A673 (cell line): ENCODE data around the gene CCSAP. TPM values are rescaled to one million over a fixed set of nuclear protein-coding genes. Genes with fewer than 3 reads are reported as not detected.

Experiments used
- BruUV-seq: library from RNA; stranded (reverse); fragments of 400-500 nt; replicated peaks from 2 replicates; lab custom pipeline; 2021; lab: Mats Ljungman, UMichigan
- CTCF ChIA-PET: fragments of 300-600 bp; sonication (Branson Sonifier 250); formaldehyde crosslinking; loops from one replicate; lab custom pipeline; 2022; ENCODE audit warnings: antibody characterized with exemption; lab: Charles Lee
- POLR2A ChIA-PET: fragments of 300-600 bp; sonication (Branson Sonifier 250); formaldehyde crosslinking; loops from one replicate; lab custom pipeline; 2022; ENCODE audit warnings: antibody characterized with exemption; ENCODE audit not compliant: low non-redundant PET; lab: Charles Lee
- DNase-seq: peaks from one replicate; pipeline ENCODE4 v3.0.0-alpha.2; 2015; ENCODE audit warnings: low spot score
- H3K27ac ChIP-seq: fragments of 200-600 bp; sonication (generic); 2 replicates; pipeline ENCODE4 v1.5.1; 2016; ENCODE audit warnings: mixed run types, low read depth, mild to moderate bottlenecking, mixed read lengths, antibody characterized with exemption, low read length; ENCODE audit not compliant: poor library complexity, severe bottlenecking
- H3K27me3 ChIP-seq: fragments of 200-600 bp; sonication (generic); replicated peaks from 2 replicates; pipeline ENCODE4 v1.6.1; 2017; ENCODE audit warnings: mixed run types, low read depth, mild to moderate bottlenecking, mixed read lengths, antibody characterized with exemption, low read length; ENCODE audit not compliant: insufficient read depth, poor library complexity
- H3K36me3 ChIP-seq: fragments of 200-600 bp; sonication (generic); 2 replicates; pipeline ENCODE4 v1.6.1; 2016; ENCODE audit warnings: mixed run types, mild to moderate bottlenecking, mixed read lengths, antibody characterized with exemption, low read length; ENCODE audit not compliant: insufficient read depth, poor library complexity, severe bottlenecking
- H3K4me1 ChIP-seq: fragments of 200-600 bp; sonication (generic); 2 replicates; pipeline ENCODE4 v1.6.1; 2017; ENCODE audit warnings: mixed run types, mild to moderate bottlenecking, mixed read lengths, antibody characterized with exemption, low read length; ENCODE audit not compliant: insufficient read depth, poor library complexity, severe bottlenecking
- H3K4me3 ChIP-seq: fragments of 200-600 bp; sonication (generic); 2 replicates; pipeline ENCODE4 v1.5.1; 2016; ENCODE audit warnings: low read depth, mixed run types, mild to moderate bottlenecking, mixed read lengths, low read length; ENCODE audit not compliant: poor library complexity, severe bottlenecking
- H3K9me3 ChIP-seq: fragments of 200-600 bp; sonication (generic); 2 replicates; pipeline ENCODE4 v1.6.1; 2016; ENCODE audit warnings: mixed run types, low read depth, mild to moderate bottlenecking, mixed read lengths, antibody characterized with exemption, low read length; ENCODE audit not compliant: poor library complexity, severe bottlenecking
- EZH2 ChIP-seq: fragments of 200-600 bp; sonication (generic); IDR thresholded peaks from 2 replicates; pipeline ENCODE4 v1.6.1; 2017; ENCODE audit warnings: borderline replicate concordance, low read depth, mild to moderate bottlenecking, mixed read lengths, antibody characterized with exemption, low read length; ENCODE audit not compliant: poor library complexity, severe bottlenecking
- intact Hi-C: fragments of 100-400 bp; cut with micrococcal nuclease; formaldehyde crosslinking; loops from one replicate; pipeline ENCODE4 v1.10.0; 2022; ENCODE audit not compliant: unreplicated experiment
- total RNA-seq: library from RNA; stranded (reverse); gene quantifications from 2 replicates; pipeline ENCODE4 v1.2.3, GENCODE V29; 2021
- TF ChIP-seq, protein P1 (sequence below): fragments of 300-800, 200-600 bp; sonication (generic); conservative IDR thresholded peaks from 2 replicates; pipeline ENCODE4 v1.5.1; 2017; ENCODE audit warnings: low read depth, mild to moderate bottlenecking, antibody characterized with exemption, low read length, moderate library complexity, mixed read lengths

Gene CCSAP
- total RNA-seq, 1 experiment from 2014 or later, result 11.7 TPM

- BruUV-seq, result no TSS peak
- no peaks in the 10 kb centered on the region for H3K27me3 ChIP-seq
- no peak for DNase-seq
- H3K9me3 ChIP-seq, result no peaks in the 10 kb centered on the region
- ChIA-PET CTCF (no interaction called here), POLR2A (no interaction called here)
- TF ChIP-seq EZH2, result no peak
- intact Hi-C loops, result no loop called here
- no peak overlapping the region for H3K27ac ChIP-seq
- H3K4me1 ChIP-seq, result peaks cover 8% of the 10 kb centered on the region
- H3K36me3 ChIP-seq, result no peaks in the 10 kb centered on the region
- no peak overlapping the region for H3K4me3 ChIP-seq
Observed at GRCh38 chr1:229309074-229309473, 33.8 kb downstream of the CCSAP start.

DNA sequence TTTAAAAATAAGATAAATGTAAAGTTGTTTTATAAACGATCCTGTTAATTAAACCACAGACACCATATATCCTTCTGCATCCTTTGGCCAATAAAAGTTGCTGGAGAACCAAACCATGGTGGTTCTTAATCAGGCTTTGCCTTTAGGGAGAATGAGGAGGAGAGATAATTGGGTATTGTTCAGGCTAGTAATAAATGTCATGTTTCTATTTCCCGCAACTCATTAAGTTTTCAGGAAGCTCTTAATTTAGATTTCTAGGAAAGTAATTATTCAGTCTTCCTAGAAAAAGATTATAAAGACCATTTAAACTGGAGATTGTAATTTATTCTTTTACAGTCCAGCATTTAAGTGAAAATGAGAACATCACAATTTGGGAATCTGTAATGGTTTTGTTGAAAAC is 37.5 kb downstream of the CCSAP start:
- peaks cover 8% of the 10 kb centered on the region for H3K4me1 ChIP-seq
- H3K4me3 ChIP-seq, result no peak overlapping the region
- no peak for DNase-seq
- no peak overlapping the region for H3K27ac ChIP-seq
- TF ChIP-seq, protein P1, sequence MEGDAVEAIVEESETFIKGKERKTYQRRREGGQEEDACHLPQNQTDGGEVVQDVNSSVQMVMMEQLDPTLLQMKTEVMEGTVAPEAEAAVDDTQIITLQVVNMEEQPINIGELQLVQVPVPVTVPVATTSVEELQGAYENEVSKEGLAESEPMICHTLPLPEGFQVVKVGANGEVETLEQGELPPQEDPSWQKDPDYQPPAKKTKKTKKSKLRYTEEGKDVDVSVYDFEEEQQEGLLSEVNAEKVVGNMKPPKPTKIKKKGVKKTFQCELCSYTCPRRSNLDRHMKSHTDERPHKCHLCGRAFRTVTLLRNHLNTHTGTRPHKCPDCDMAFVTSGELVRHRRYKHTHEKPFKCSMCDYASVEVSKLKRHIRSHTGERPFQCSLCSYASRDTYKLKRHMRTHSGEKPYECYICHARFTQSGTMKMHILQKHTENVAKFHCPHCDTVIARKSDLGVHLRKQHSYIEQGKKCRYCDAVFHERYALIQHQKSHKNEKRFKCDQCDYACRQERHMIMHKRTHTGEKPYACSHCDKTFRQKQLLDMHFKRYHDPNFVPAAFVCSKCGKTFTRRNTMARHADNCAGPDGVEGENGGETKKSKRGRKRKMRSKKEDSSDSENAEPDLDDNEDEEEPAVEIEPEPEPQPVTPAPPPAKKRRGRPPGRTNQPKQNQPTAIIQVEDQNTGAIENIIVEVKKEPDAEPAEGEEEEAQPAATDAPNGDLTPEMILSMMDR, result no peak
- TF ChIP-seq EZH2, result no peak
- ChIA-PET CTCF (no interaction called here), POLR2A (no interaction called here)
- intact Hi-C loops, result no loop called here
- peaks cover 2% of the 10 kb centered on the region for H3K36me3 ChIP-seq
- no peaks in the 10 kb centered on the region for H3K27me3 ChIP-seq
- no TSS peak for BruUV-seq
- H3K9me3 ChIP-seq, result no peaks in the 10 kb centered on the region

- no peak for TF ChIP-seq EZH2
- TF ChIP-seq, protein P1, result no peak
- Histone ChIP-seq H3K4me1 (peaks cover 8% of the 10 kb centered on the region), H3K36me3 (peaks cover 2% of the 10 kb centered on the region), H3K27me3 (no peaks in the 10 kb centered on the region), H3K4me3 (no peak overlapping the region), H3K27ac (no peak overlapping the region), H3K9me3 (no peaks in the 10 kb centered on the region)
- no TSS peak for BruUV-seq
- DNase-seq, result no peak
- intact Hi-C loops, result no loop called here
- ChIA-PET CTCF (no interaction called here), POLR2A (no interaction called here)
Observed at GRCh38 chr1:229303855-229304254, 39.0 kb downstream of the CCSAP start.

DNA sequence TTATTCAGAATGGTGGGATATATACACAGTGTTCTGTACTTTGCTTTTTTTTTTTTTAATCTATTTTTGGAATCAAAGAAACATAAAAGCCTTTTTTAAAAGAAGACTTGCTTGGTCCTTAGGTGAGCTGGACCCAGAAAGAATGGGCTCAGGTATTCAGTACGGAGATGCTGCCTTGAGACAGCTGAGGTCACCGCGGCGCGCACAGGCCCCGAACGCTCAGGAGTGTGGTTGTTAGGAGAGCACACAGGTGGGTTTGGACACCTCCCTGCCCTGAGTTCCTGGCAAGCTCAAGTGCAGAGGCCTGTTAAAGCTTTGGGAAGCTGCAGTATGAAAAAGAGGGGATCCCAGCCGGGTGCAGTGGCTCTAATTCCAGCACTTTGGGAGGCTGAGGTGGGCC is 40.1 kb downstream of the CCSAP start:
- no peak for TF ChIP-seq EZH2
- TF ChIP-seq, protein P1, result no peak
- ChIA-PET CTCF (no interaction called here), POLR2A (no interaction called here)
- no peaks in the 10 kb centered on the region for H3K27me3 ChIP-seq
- H3K4me3 ChIP-seq, result no peak overlapping the region
- intact Hi-C loops, result no loop called here
- no peak for DNase-seq
- no TSS peak for BruUV-seq
- no peak overlapping the region for H3K27ac ChIP-seq
- H3K4me1 ChIP-seq, result peaks cover 8% of the 10 kb centered on the region
- H3K36me3 ChIP-seq, result peaks cover 2% of the 10 kb centered on the region
- no peaks in the 10 kb centered on the region for H3K9me3 ChIP-seq
